Stimulated activated CD4-positive, alpha-beta T cell treated with anti-CD3 and anti-CD28 coated beads, Interleukin-4, amount 100 ng/mL, for 1 hour (primary cell): ENCODE data around the gene NCOA3.
"Not testable (repeated sequence)": the region's sequence is repeated elsewhere in the genome, so short reads cannot be mapped to it uniquely, and the experiment has no call there.

Experiments
- DNase-seq: peaks from one replicate; pipeline ENCODE4 v3.0.0-alpha.2; 2020

The NCOA3 gene

GRCh38 chr20:47541355-47541922, 39.8 kb downstream of the NCOA3 start:
- no peak for DNase-seq

GRCh38 chr20:47543006-47543431, 41.3 kb downstream of the NCOA3 start:
- DNase-seq = no peak

DNA sequence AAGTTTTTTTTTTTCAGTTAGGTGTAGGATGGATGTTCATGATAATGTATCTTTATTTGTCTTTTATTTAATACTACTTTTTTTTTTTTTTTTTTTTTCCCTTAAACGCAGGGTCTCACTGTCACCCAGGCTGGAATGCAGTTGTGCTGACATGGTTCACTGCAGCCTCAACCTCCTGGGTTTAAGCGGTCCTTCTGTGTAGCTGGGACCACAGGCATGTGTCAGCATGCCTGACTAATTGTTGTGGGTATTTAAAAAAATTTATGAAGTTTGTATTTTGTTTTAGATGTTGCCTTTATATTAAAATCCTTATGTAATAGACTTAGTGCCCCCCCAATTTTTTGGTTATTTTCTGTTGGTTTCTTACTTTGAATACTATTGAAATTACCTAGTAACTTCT, 42.6 kb downstream of the NCOA3 start:
- DNase-seq = no peak

- DNase-seq = no peak
Observed at GRCh38 chr20:47544852-47545251, 43.2 kb downstream of the NCOA3 start.

DNA sequence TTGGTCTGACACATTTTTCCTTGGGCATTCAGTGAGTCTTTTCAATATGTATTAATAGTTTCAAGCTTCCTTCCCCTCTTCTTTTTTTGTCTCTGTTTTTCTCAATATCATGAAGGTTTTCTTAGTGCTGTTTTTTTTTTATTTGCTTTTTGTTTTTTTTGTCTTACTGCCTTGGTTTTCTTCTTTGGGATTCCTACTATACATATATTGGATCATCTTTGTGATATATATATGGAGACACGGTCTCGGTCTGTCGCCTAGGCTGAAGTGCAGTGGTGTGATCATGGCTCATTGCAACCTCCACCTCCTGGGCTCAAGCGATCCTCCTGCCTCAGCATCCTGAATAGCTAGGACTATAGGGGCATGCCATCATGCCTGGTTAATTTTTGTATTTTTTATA, 43.8 kb downstream of the NCOA3 start:
- DNase-seq = no peak

DNA sequence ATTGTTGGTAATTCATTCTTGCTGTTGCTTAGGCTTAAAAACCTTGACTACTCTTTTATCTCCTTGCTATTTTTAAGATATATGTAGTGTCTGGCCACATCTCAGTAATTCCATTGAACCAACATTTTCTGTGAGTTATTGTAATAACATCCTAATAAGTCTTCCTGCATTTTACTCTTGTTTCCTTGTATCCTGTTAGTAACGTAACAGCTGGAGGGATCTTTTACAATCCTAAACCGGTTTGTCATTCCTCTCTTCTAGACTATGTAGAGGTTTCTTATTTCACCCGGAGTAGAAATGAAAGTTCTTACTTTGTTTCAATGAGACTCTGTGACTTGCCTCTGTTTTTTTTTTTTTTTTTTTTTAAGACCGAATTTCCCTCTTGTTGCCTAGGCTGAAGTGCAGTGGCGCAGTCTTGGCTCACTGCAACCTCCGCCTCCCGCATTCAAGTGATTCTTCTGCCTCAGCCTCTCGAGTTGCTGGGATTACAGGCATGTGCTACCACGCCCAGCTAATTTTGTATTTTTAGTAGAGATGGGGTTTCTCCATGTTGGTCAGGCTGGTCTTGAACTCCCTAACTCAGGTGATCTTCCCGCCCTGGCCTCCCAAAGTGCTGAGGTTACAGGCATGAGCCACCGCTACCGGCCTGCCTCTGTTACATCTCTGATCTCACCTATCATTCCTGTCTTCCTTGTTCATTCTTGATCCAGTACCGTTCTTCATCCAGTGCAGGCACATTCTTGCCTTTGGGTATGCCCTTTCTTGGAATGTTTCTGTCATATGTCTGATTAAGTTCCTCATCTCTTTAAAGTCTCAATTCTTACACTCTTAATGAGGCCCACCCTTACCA, 44.7 kb downstream of the NCOA3 start:
- no peak for DNase-seq

- DNase-seq = no peak
Observed at GRCh38 chr20:47547034-47547387, 45.3 kb downstream of the NCOA3 start.

DNA sequence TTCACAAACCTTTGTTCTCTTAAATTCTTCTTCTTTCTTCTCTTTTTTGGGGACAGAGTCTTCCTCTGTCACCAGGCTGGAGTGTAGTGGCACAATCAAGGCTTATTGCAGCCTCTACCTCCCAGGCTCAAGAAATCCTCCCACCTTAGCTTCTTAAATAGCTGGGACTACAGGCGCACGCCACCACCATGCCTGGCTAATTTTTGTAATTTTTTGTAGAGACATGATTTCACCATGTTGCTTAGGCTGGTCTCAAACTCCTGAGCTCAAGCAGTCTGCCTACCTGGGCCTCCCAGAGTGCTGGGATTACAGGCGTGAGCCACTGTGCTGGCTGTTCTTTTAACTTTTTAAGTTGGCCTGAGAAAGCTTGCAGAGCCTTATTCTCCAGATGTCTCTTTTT, 48.0 kb downstream of the NCOA3 start:
- DNase-seq = no peak

DNA sequence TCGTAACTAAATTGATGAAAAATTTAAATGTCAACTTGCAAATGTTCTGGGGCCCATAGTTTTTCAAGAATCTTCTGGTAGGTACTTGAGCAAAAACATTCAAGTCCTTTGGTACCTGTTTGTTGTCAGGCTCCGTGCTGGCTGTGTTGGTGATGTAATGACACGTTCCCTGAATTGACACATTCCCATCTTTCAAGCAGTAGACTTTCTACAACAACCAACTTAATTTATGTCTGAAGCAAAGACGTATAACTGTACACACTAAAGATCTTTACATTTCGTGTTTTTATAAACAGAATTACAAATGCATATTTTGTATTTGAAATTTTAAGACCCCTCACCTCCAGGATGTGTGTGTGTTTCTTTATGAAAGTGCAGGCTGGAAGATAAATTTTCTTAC, 49.5 kb downstream of the NCOA3 start:
- no peak for DNase-seq

- DNase-seq = no peak
Observed at GRCh38 chr20:47551841-47552240, 50.2 kb downstream of the NCOA3 start.

DNA sequence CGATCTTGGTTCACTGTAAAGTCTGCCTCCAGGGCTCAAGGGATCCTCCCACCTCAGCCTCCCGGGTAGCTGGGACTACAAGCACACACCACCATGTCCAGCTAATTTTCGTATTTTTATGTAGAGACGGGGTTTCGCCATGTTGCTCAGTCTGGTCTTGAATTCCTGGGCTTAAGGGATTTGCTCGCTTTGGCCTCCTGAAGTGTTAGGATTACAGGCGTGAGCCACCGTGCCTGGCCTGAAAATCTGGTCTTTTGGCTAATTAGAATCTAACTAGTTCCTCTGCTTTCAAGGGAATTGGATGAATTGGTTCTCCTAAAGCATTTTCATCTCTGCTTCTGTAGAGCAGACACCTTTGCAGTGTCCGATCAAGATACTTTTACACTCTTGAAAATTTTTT, 51.3 kb downstream of the NCOA3 start:
- no peak for DNase-seq

DNA sequence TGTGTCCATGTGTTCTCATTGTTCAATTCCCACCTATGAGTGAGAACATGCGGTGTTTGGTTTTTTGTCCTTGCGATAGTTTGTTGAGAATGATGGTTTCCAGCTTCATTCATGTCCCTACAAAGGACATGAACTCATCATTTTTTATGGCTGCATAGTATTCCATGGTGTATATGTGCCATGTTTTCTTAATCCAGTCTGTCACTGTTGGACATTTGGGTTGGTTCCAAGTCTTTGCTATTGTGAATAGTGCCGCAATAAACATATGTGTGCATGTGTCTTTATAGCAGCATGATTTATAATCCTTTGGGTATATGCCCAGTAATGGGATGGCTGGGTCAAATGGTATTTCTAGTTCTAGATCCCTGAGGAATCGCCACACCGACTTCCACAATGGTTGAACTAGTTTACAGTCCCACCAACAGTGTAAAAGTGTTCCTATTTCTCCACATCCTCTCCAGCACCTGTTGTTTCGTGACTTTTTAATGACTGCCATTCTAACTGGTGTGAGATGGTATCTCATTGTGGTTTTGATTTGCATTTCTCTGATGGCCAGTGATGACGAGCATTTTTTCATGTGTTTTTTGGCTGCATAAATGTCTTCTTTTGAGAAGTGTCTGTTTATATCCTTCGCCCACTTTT, 52.0 kb downstream of the NCOA3 start:
- DNase-seq = not testable (repeated sequence)

DNA sequence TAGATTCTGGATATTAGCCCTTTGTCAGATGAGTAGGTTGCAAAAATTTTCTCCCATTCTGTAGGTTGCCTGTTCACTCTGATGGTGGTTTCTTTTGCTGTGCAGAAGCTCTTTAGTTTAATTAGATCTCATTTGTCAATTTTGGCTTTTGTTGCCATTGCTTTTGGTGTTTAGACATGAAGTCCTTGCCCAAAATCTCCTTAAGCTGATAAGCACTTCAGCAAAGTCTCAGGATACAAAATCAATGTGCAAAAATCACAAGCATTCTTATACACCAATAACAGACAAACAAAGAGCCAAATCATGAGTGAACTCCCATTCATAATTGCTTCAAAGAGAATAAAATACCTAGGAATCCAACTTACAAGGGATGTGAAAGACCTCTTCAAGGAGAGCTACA, 52.6 kb downstream of the NCOA3 start:
- not testable (repeated sequence) for DNase-seq

GRCh38 chr20:47557218-47557617, 55.5 kb downstream of the NCOA3 start:
- no peak for DNase-seq

DNA sequence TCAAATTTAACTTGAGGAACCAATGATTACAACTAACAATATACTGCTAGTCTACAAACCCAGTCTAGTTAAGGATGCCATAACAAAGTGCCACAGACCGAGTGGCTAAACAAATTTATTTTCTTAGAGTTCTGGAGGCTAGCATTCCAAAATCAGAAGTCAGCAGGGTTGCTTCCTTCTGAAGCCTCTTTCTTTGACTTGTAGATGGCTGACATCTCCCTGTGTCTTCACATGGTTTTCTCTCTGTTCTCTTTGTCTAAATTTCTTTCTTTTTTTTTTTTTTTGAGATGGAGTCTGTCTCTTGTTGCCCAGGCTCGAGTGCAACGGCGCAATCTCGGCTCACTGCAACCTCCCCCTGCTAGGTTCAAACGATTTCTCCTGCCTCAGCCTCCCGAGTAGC, 56.1 kb downstream of the NCOA3 start:
- no peak for DNase-seq

- no peak for DNase-seq
Observed at GRCh38 chr20:47558295-47559066, 56.8 kb downstream of the NCOA3 start.

DNA sequence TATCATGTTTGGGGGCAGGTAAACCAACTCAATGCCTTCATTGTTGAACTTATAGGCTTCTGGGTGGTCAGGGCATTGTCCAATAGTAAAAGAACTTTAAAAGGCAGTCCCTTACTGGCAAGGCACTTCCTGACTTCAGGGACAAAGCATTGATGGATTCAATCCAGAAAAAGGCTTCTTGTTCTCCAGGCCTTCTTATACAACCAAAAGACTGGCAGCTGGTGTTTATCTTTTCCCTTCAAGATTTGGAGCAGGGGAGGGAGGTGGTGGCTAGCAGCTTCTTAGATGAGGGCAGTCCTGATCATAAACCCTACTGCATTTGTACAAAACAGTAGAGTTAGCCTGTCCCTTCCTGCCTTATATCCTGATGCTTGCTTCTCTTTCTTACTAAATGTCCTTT, 57.5 kb downstream of the NCOA3 start:
- DNase-seq = no peak

DNA sequence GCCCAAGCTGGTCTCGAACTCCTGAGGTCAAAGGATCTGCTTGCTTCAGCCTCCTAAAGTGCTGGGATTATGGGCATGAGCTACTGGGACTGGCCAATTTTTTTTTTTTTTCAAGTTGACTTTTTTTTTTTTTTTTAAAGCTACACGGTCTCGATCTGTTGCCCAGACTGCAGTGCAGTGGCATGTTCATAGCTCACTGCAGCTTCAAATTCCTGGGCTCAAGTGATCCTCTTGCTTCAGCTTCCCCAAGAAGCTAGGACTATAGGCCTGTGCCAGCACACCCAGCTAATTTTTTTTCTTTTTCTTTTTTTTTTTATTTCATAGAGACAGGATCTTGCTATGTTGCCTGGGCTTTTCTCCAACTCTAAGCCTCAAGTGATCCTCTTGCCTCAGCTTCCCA, 59.5 kb downstream of the NCOA3 start:
- DNase-seq = no peak

GRCh38 chr20:47561603-47562583, 60.2 kb downstream of the NCOA3 start:
- DNase-seq = no peak

GRCh38 chr20:47566269-47566668, 64.6 kb downstream of the NCOA3 start:
- no peak for DNase-seq

GRCh38 chr20:47568019-47568418, 66.3 kb downstream of the NCOA3 start:
- DNase-seq = no peak

DNA sequence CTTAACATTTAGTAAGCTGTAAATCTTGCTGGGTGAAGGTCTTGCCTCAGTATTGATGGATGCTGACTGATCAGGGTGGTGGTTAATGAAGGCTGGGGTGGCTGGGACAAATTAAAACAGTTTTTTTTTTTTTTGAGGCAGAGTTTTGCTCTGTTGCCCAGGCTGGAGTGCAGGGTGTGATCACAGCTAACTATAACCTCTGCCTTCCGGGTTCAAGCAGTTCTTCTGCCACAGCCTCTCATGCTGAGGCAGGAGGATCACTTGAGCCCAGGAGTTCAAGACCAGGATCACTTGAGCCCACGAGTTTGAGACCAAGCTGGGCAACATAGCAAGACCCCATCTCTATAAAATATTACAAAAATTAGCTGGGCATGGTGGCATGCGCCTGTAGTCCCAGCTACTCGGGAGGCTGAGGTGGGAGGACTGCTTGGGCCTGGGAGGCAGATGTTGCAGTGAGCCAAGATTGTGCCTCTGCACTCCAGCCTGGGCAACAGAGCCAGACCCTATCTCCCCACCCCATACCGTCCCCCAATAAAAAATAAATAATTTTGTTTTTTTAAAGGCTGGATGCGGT, 67.2 kb downstream of the NCOA3 start:
- DNase-seq = no peak
